NCI-H1694 (cell line): Measurements from ENCODE around the gene TOM1L1.

Experiments
- DNase-seq: peaks from one replicate; lab custom pipeline; 2025; lab: John Stamatoyannopoulos, UW

The TOM1L1 gene

DNA sequence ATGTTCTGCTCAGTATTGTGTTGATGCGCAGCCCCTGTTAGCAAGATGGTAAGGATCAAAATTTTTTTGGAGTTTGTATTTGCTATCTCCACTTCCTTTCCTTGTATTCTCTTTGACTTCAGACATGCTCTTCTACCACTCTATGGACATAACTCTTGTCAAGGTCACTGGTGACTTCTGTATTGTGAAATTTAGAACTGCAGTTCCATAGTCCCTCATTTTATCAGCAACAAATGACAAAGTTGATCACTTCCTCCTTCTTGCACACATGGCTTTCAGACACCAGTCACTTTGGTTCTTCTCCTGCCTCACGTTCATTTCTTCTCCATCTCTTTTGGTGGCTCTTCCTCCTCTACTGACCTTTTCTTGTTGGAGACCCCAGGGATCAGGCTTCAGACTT, 46.7 kb downstream of the TOM1L1 start:
- no peak for DNase-seq

DNA sequence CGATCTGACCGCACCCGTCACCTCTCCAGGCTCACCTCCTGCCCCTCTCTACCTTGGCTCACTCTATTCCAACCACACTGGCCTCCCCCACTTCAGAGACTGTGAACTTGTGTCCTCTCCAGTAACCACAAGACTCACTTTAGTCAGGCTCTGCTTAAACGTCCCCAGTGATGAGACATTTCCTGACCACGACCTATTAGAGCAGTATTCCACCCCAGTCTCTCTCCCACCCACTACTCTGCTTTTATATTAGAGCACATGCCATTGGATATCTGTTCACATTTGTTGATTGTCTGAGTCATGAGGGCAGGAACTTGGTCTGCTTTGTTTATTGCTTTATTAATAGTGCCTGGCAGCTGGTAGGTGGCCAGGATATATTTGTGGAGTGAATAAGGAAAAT, 47.7 kb downstream of the TOM1L1 start:
- DNase-seq = no peak

- DNase-seq = no peak
Observed at GRCh38 chr17:54950116-54950515, 49.5 kb downstream of the TOM1L1 start.

GRCh38 chr17:54951286-54951685, 50.6 kb downstream of the TOM1L1 start:
- DNase-seq = no peak

- no peak for DNase-seq
Observed at GRCh38 chr17:54956791-54957190, 56.1 kb downstream of the TOM1L1 start.

DNA sequence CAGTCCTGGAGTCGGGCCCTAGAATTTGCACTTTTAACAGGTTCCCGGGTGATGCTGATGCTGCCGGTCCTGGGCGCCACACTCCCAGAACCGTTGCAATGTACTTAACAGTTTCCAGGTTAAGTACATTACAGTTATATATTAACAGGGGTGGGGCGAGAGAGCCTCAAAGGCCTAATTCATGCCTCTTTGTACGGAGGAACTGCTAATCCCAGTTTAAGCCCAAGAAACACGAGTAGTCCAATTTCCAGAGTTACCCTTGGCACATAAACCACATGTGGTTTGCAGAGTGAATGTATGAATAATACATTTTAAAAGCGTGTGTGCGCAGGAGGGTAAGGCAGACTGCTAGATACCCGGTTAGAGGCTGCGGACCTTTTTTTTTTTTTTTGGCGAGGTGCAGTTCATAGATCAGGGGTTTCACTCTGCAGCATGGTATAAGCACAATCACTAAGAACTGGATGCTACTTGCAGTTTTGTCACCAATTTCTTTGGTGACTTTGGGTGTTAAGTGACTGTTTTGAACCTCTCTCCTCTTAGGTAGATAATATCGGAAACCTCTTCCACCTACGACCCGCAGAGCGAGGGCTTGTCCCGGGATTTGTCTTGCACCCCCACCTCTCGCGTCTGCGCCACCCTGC, 67.1 kb downstream of the TOM1L1 start:
- peak; percentile 8 for DNase-seq

GRCh38 chr17:54968262-54968987, 67.8 kb downstream of the TOM1L1 start, which contains the start of the genes COX11 and STXBP4:
COX11 (minus strand) TSS chr17:54968654; CDS start chr17:54968646, 8 bp downstream.
STXBP4 (plus strand) TSS chr17:54968765; CDS start chr17:54986220, 17,455 bp downstream.
- DNase-seq = peak; percentile 97

DNA sequence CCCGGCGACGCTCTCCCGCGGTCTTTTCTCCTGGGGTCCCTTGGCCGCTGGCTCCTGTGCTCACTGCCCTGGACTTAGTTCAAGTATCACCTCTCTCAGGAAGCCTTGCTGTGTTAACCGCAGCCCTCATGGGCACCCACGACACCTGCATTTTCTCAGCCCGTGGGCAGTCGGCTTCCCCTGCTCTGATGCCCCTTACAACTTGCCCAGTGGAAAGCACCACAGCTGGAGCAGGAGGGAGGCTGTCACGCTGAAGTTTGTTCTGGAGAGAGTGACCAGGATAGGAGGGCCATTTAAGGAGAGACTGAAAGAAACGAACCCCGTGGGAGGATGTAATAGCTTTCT, 68.3 kb downstream of the TOM1L1 start:
- DNase-seq = no peak

GRCh38 chr17:54969658-54970572, 69.3 kb downstream of the TOM1L1 start:
- no peak for DNase-seq

- no peak for DNase-seq
Observed at GRCh38 chr17:54971147-54971546, 70.5 kb downstream of the TOM1L1 start.

DNA sequence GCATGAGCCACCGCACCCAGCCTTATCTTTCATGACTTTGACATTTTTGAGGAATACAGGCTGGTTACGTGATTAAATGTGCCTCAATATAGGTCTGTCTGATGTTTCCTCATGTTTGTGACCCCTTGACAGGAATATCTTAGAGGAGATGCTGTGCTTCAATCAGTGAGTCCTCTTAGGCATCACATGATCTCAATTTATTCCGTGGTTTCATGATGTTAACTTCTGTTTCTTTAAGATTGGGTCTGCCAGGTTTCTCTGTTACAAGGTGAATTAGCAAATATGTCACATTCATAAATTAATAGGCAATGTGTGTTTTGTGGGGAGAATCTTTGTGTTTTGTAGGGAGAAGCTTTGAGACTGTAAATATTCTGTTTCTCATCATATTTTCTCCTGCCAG, 71.2 kb downstream of the TOM1L1 start:
- DNase-seq = no peak

GRCh38 chr17:54972406-54973138, 71.9 kb downstream of the TOM1L1 start:
- no peak for DNase-seq

DNA sequence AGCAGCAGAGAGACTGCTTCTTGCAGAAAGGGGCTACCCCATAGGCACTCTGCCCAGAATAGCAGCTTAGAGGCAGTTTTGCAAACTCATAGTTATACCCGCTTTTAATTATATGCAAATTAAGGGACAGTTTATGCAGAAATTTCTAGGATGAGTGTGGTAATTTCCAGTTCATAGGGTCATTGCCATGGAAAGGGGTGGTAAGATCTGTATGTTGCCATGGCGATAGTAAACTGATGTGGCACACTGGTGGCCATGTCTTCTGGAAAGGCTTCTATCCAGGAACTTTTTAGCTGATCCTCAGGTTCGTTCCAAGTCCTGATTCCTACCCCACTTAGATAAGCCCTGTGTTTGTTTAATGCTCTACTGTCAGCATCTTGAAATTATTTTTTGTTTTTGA, 74.1 kb downstream of the TOM1L1 start:
- no peak for DNase-seq

DNA sequence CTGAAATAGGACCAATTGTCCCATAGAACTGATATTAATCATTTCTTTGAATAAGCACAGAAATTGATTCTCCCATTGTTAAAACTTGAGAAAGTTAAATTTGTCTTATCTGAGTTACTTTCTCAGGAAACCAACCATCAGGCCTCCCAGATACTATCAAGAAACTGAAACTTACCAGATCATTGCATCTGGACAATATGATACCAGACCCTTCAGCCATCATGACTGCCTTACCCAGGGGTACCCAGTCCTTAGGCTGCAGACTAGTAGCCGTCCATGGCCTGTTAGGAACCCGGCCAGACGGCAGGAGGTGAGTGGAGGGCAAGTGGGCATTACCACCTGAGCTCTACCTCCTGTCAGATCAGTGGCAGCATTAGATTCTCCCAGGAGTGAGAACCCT, 75.7 kb downstream of the TOM1L1 start:
- no peak for DNase-seq

DNA sequence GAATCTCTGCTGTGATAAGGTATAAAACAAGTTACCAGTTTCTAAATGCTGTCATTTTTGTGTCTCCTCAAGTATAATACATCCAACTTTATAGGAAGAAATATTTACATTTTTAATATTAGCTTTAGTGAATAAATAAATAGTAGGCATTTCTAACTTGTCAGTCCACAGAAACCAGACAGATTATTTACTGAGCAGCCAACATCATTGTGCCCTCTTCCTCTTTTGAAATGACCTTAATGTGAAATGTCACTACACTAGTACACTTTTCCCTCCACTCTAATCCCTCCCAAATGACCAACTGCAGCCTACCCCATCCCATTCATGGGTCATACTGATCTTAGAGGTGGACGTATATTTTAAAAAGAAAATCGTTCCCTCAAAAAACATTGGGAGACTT, 77.1 kb downstream of the TOM1L1 start:
- no peak for DNase-seq

DNA sequence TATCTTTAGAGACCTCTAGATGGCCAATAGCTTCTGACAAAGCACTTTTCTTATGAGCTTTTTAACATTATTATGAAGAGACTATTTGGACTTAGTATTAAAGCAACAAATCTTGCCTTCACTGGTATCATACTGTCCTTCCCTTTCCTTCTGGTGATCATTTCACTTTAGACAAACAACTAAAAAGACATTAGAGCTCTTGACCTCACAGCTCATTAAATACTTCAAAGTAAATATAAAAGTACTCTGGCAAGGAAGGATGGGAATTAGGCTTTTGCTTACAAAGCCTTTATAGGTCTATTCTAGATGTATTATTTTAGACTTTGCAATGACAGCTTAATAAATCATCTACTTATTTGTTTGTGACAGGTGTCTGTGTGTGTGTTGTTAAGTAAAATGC, 79.0 kb downstream of the TOM1L1 start:
- DNase-seq = no peak

- no peak for DNase-seq
Observed at GRCh38 chr17:54980375-54980774, 79.7 kb downstream of the TOM1L1 start.

GRCh38 chr17:54982399-54982798, 81.7 kb downstream of the TOM1L1 start:
- no peak for DNase-seq

GRCh38 chr17:54983260-54983659, 82.6 kb downstream of the TOM1L1 start:
- DNase-seq = no peak

- no peak for DNase-seq
Observed at GRCh38 chr17:54985476-54985875, 84.8 kb downstream of the TOM1L1 start.

- DNase-seq = no peak
Observed at GRCh38 chr17:54990118-54990517, 89.5 kb downstream of the TOM1L1 start.

GRCh38 chr17:54991567-54991966, 90.9 kb downstream of the TOM1L1 start:
- DNase-seq = no peak
